ENCODE data around the gene KISS1. TPM values are rescaled to one million over a fixed set of nuclear protein-coding genes. Genes with fewer than 3 reads are reported as not detected.

KISS1 gene
- total RNA-seq, 2 experiments from 2014 or later: not detected

- Histone ChIP-seq H3K36me3 (ENCODE audit: insufficient read depth, low read length) (no peaks in the 10 kb centered on the region), H3K27ac (ENCODE audit: low read depth in 1 of 2, low read length in 2 of 2) (no peak within 1 kb of the TSS), H3K4me3 (ENCODE audit: low read length) (no peak within 1 kb of the TSS), H3K9me3 (ENCODE audit: control insufficient read depth in 1 of 2, insufficient read depth in 1 of 2, low read length in 2 of 2) (peaks cover 27 to 30% of the 10 kb centered on the region in 2 experiments), H3K4me1 (ENCODE audit: insufficient read depth, low read length) (no peaks in the 10 kb centered on the region), H3K27me3 (ENCODE audit: control insufficient read depth in 1 of 2, insufficient read depth in 2 of 2, low read length in 2 of 2) (no peaks in the 10 kb centered on the region)
- no peak within 1 kb of the TSS for H3K27ac Mint-ChIP-seq
- H3K4me3 Mint-ChIP-seq: no peak within 1 kb of the TSS
- peaks cover 6% of the 10 kb centered on the region for H3K27me3 Mint-ChIP-seq
- no peak for TF ChIP-seq CTCF (IDR thresholded peaks at IDR 0.05)
- no peaks in the 10 kb centered on the region for H3K4me1 Mint-ChIP-seq (ENCODE audit: low read depth)
- peaks cover 12% of the 10 kb centered on the region for H3K36me3 Mint-ChIP-seq (ENCODE audit: low read depth)
- intact Hi-C loops (cut with DNase I, micrococcal nuclease): no loop called here
- CTCF ChIA-PET: no interaction called here
- POLR2A ChIA-PET: no interaction called here
- no peak for DNase-seq
- peaks cover 18% of the 10 kb centered on the region for H3K9me3 Mint-ChIP-seq
- no peak for ATAC-seq (ENCODE audit: poor library complexity)
Observed at GRCh38 chr1:204166219-204166618, 30.1 kb downstream of the KISS1 start, which contains the start of gene REN. TSS of gene REN (minus strand) at chr1:204166337. CDS start at chr1:204166293, 44 bp downstream.

GRCh38 chr1:204162494-204163074, 33.7 kb downstream of the KISS1 start:
- H3K4me1 ChIP-seq (ENCODE audit: insufficient read depth, low read length): no peaks in the 10 kb centered on the region

More at GRCh38 chr1:204162494-204163074, 33.7 kb downstream of the KISS1 start:
- H3K4me3 Mint-ChIP-seq: no peak overlapping the region
- Histone ChIP-seq H3K36me3 (ENCODE audit: insufficient read depth, low read length) (no peaks in the 10 kb centered on the region), H3K4me3 (ENCODE audit: low read length) (no peak overlapping the region), H3K27ac (ENCODE audit: low read depth in 1 of 2, low read length in 2 of 2) (no peak overlapping the region), H3K9me3 (ENCODE audit: control insufficient read depth in 1 of 2, insufficient read depth in 1 of 2, low read length in 2 of 2) (peaks cover 0 to 10% of the 10 kb centered on the region in 2 experiments), H3K27me3 (ENCODE audit: control insufficient read depth in 1 of 2, insufficient read depth in 2 of 2, low read length in 2 of 2) (no peaks in the 10 kb centered on the region)
- intact Hi-C loops (cut with DNase I, micrococcal nuclease): loop anchor here (1.0 to 5.0 kb wide), 5 partner anchors 45 to 341 kb away; no protein-coding TSS in a partner anchor
- peaks cover 3% of the 10 kb centered on the region for H3K9me3 Mint-ChIP-seq
- POLR2A ChIA-PET: interaction anchor here (1.2 to 1.8 kb wide), 2 partner anchors 10 to 200 kb away, joined by 3 to 7 read pairs; no protein-coding TSS in a partner anchor
- ATAC-seq (ENCODE audit: poor library complexity) (peak; percentile 98), DNase-seq (peak; percentile 60 to 86 (median 72))
- H3K27ac Mint-ChIP-seq: no peak overlapping the region
- CTCF ChIA-PET: interaction anchor here (0.5 to 1.9 kb wide), 9 partner anchors 8 to 236 kb away, joined by 3 to 14 read pairs (median 6); partner anchors contain the start of gene ETNK2
- no peaks in the 10 kb centered on the region for H3K36me3 Mint-ChIP-seq (ENCODE audit: low read depth)
- no peaks in the 10 kb centered on the region for H3K4me1 Mint-ChIP-seq (ENCODE audit: low read depth)
- peak; percentile 99 for TF ChIP-seq CTCF (IDR thresholded peaks at IDR 0.05)
- peaks cover 17% of the 10 kb centered on the region for H3K27me3 Mint-ChIP-seq

Data from CD4-positive, alpha-beta T cell (primary cell).